Sciatic nerve (tissue), 2 donors: Measurements from ENCODE around the gene CEACAM16. TPM values are rescaled to one million over a fixed set of nuclear protein-coding genes. Genes with fewer than 3 reads are reported as not detected.
"Not testable (repeated sequence)": the region's sequence is repeated elsewhere in the genome, so short reads cannot be mapped to it uniquely, and the experiment has no call there.

ENCODE experiments used
- ATAC-seq: fragments of 200-7000 bp; cut with Tn5 transposase; one replicate; pipeline ENCODE4 v1.9.1; 2020; ENCODE audit warnings: mild to moderate bottlenecking, moderate library complexity
- DNase-seq: peaks from one replicate; pipeline ENCODE4 v3.0.0-alpha.2; 2020; ENCODE audit warnings: low spot score
- intact Hi-C: fragments of 100-400 bp; cut with DNase I; formaldehyde crosslinking; loops from one replicate; pipeline ENCODE4 v1.14.2; 2022
- total RNA-seq: library from RNA; stranded (reverse); fragmentation: NEBNext Ultra II Directional; extraction: Animal tissue kit (Norgen Biotek cat#: 25700); gene quantifications from one replicate; pipeline ENCODE4 v1.2.1, GENCODE V29; 2021
- donor health status: DM: no; HTN: no; CAD: no.
- donor health status: DM: no; HTN: no; CAD: no.

Gene CEACAM16
- total RNA-seq, 1 donor from 2014 or later, result not detected

- no peak for ATAC-seq
- intact Hi-C loops, result no loop called here
Measured at GRCh38 chr19:44719262-44719701, 20.3 kb downstream of the CEACAM16 start.

GRCh38 chr19:44720396-44720795, 21.4 kb downstream of the CEACAM16 start:
- not testable (repeated sequence) for DNase-seq, ATAC-seq
- intact Hi-C loops, result loop anchor here (10.0 kb wide), 1 partner anchor 134 kb away; no protein-coding TSS in a partner anchor

More at GRCh38 chr19:44719262-44719701, 20.3 kb downstream of the CEACAM16 start:
- DNase-seq, result no peak

- intact Hi-C loops, result loop anchor here (10.0 kb wide), 1 partner anchor 134 kb away; no protein-coding TSS in a partner anchor
- ATAC-seq (no peak), DNase-seq (no peak)
Measured at GRCh38 chr19:44720945-44721344, 22.0 kb downstream of the CEACAM16 start.

GRCh38 chr19:44721369-44721768, 22.4 kb downstream of the CEACAM16 start:
- intact Hi-C loops, result loop anchor here (10.0 kb wide), 1 partner anchor 133 kb away; no protein-coding TSS in a partner anchor
- not testable (repeated sequence) for DNase-seq, ATAC-seq

- intact Hi-C loops, result loop anchor here (10.0 kb wide), 1 partner anchor 132 kb away; no protein-coding TSS in a partner anchor
- ATAC-seq, result no peak
- no peak for DNase-seq
Measured at GRCh38 chr19:44722131-44723121, 23.5 kb downstream of the CEACAM16 start.

- intact Hi-C loops, result loop anchor here (10.0 kb wide), 1 partner anchor 131 kb away; no protein-coding TSS in a partner anchor
- peak; percentile 38 for ATAC-seq
- DNase-seq, result no peak
Measured at GRCh38 chr19:44723299-44723951, 24.5 kb downstream of the CEACAM16 start.

- DNase-seq, result peak; percentile 90
- intact Hi-C loops, result loop anchor here (2.0 to 10.0 kb wide), 2 partner anchors 45 to 131 kb away; no protein-coding TSS in a partner anchor
- ATAC-seq, result peak; percentile 91
Measured at GRCh38 chr19:44723952-44724319, 25.0 kb downstream of the CEACAM16 start.

DNA sequence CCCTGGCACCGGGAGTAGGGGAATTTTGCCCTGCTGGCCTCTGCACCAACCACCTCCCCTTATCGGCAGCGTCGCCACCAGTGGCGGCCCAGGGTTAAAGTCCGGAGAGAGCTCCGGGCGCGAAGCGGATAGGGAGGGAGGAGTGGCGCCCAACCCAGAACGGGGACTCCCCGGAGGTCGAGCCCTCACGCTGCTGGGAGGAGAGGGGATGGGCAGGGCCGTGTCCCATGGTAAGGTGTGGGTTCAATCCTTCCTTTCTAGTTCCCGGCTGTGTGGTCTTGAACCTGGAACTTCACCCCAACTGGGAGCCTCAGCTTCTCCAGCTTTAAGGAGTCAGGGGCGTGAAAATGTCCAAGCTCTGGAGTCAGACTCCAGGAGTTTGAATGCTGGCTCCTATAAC, 26.3 kb downstream of the CEACAM16 start:
- DNase-seq, result no peak
- intact Hi-C loops, result loop anchor here (2.0 to 10.0 kb wide), 2 partner anchors 44 to 130 kb away; no protein-coding TSS in a partner anchor
- ATAC-seq, result peak; percentile 21

DNA sequence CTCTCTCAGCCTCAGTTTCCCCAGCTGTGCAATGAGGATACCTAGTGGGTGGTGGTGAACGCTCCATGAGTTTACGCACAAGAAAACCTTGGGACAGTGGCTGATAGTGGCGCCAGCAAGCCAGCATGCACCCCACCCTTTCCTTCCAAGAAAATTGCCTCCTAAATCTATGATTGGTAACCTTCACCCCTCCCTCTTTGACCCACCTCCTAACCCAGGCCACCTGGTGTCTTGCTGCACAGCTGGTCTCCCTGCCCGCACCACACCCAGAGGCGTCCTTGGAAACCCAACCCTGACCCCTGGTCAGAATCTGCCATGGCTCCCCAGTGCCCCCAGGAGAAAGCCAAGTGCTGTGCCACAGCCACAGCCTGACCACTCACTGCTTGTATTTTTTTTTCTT, 26.7 kb downstream of the CEACAM16 start:
- no peak for ATAC-seq
- DNase-seq, result no peak
- intact Hi-C loops, result loop anchor here (2.0 to 10.0 kb wide), 2 partner anchors 43 to 129 kb away; no protein-coding TSS in a partner anchor

GRCh38 chr19:44726465-44726864, 27.5 kb downstream of the CEACAM16 start:
- DNase-seq (no peak), ATAC-seq (no peak)
- intact Hi-C loops, result loop anchor here (10.0 kb wide), 1 partner anchor 128 kb away; no protein-coding TSS in a partner anchor

GRCh38 chr19:44728178-44728577, 29.2 kb downstream of the CEACAM16 start:
- ATAC-seq (no peak), DNase-seq (no peak)
- intact Hi-C loops, result loop anchor here (10.0 kb wide), 1 partner anchor 127 kb away; no protein-coding TSS in a partner anchor

DNA sequence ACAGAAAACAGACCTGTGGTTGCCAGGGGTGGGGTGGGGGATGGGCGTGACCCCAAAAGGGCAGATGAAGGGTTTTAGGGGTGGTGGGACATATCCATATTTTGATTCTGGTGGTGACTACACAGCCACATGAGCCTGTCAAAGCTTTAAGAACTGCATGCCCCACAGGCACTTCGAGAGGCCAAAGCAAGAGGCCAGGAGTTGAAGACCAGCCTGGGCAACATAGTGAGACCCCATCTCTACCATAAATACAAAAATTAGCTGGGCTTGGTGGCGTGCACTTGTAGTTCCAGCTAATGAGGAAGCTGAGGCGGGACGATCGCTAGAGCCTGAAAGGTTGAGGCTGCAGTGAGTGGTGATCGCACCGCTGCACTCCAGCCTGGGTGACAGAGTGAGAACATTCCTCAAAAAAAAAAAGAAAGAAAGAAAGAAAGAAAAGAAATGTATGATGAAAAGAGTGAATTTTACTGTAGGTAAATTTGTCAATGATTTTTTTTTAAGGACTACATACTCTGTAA, 30.6 kb downstream of the CEACAM16 start:
- intact Hi-C loops, result loop anchor here (10.0 kb wide), 1 partner anchor 125 kb away; no protein-coding TSS in a partner anchor
- ATAC-seq, result no peak

GRCh38 chr19:44731081-44731480, 32.1 kb downstream of the CEACAM16 start:
- intact Hi-C loops, result no loop called here
- DNase-seq, result no peak
- no peak for ATAC-seq

More for the DNA sequence above, 30.6 kb downstream of the CEACAM16 start:
- no peak for DNase-seq

GRCh38 chr19:44731622-44732021, 32.7 kb downstream of the CEACAM16 start:
- intact Hi-C loops, result no loop called here
- no peak for DNase-seq
- no peak for ATAC-seq

- no peak for ATAC-seq
- no peak for DNase-seq
- intact Hi-C loops, result no loop called here
Measured at GRCh38 chr19:44732235-44733014, 33.5 kb downstream of the CEACAM16 start.

DNA sequence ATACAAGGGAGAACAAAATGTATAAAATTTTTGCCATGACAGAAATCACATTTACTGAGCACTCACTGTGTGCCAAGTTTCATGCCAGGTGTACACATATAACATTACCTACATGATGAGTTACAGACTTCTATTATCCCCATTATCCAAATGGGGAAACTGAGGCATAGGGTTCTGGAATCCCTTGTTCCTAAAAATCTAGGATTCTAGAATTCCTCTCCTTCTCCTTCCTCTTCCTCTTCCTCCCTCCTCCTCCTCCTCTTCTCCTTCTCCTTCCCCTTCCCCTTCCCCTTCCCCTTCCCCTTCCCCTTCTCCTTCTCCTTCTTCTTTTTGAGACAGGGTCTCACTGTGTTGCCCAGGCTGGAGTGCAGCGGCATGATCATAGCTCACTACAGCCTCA, 35.4 kb downstream of the CEACAM16 start:
- intact Hi-C loops, result no loop called here
- DNase-seq, result no peak
- ATAC-seq, result no peak

- intact Hi-C loops, result no loop called here
- DNase-seq, result no peak
- no peak for ATAC-seq
Measured at GRCh38 chr19:44735011-44735410, 36.1 kb downstream of the CEACAM16 start.
